GM23248 (cell line): Measurements from ENCODE around the gene KITLG.

Experiments
- EZH2 ChIP-seq: fragments of 200-600 bp; sonication (generic); IDR thresholded peaks from 2 replicates; pipeline ENCODE4 v1.6.1; 2018; ENCODE audit warnings: antibody characterized with exemption, mild to moderate bottlenecking; ENCODE audit not compliant: insufficient read depth, poor library complexity, severe bottlenecking
- EZH2phosphoT487 ChIP-seq: fragments of 200-600 bp; sonication (generic); IDR thresholded peaks from 2 replicates; pipeline ENCODE4 v1.6.1; 2018; ENCODE audit warnings: antibody characterized with exemption, moderate library complexity, mild to moderate bottlenecking, low read depth; ENCODE audit not compliant: insufficient read depth

GRCh38 chr12:88448337-88448915, 131.8 kb downstream of the KITLG start:
- no peak for TF ChIP-seq EZH2
- no peak for TF ChIP-seq EZH2phosphoT487
